Measurements from ENCODE around the gene MALT1. TPM values are rescaled to one million over a fixed set of nuclear protein-coding genes. Genes with fewer than 3 reads are reported as not detected.

MALT1 gene
- total RNA-seq, 1 experiment from 2014 or later, result 22.6 TPM

DNA sequence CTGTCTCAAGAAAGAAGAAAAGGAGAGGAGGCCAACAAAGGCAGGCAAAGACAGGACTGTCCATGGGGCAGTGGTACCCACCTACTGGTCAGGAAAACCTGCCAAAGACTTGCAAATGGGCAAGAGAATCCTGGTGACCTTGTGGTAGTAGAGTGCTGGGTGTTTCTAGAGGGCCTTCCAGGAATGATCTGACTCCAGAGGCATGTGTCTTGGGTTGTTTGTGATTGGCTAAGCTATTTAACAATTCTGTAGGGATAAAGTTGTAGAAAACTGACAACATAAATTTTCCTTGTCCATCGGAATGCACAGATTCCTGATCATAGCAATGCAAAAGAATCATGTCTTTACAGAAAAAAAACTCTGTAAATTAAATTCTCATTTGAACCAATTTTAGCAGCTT is 125.0 kb downstream of the MALT1 start:
- Mint-ChIP-seq H3K4me1 (ENCODE audit: low read depth, unreplicated experiment) (no peaks in the 10 kb centered on the region), H3K9me3 (ENCODE audit: unreplicated experiment) (no peaks in the 10 kb centered on the region), H3K27ac (ENCODE audit: unreplicated experiment) (no peak overlapping the region), H3K4me3 (ENCODE audit: unreplicated experiment) (no peak overlapping the region), H3K27me3 (ENCODE audit: insufficient read depth, unreplicated experiment) (no peaks in the 10 kb centered on the region), H3K36me3 (ENCODE audit: insufficient read depth, unreplicated experiment) (no peaks in the 10 kb centered on the region)
- no peak for DNase-seq
- Histone ChIP-seq H3K27me3 (replicated peaks; ENCODE audit: control insufficient read depth, insufficient read depth, low read length) (no peaks in the 10 kb centered on the region), H3K36me3 (ENCODE audit: control insufficient read depth, insufficient read depth, low read length) (no peaks in the 10 kb centered on the region), H3K9me3 (no peaks in the 10 kb centered on the region), H3K4me3 (ENCODE audit: low read depth, low read length) (no peak overlapping the region), H3K4me1 (no peaks in the 10 kb centered on the region)
- ChIA-PET CTCF (no interaction called here), POLR2A (no interaction called here)
- no peak for TF ChIP-seq CTCF (IDR thresholded peaks at IDR 0.05; ENCODE audit: insufficient read depth in 1 of 2, low read depth in 1 of 2, low read length in 1 of 2, severe bottlenecking in 1 of 2, unreplicated experiment in 1 of 2)
- no TSS peak for BruUV-seq (replicated peaks)
- intact Hi-C loops (cut with micrococcal nuclease; ENCODE audit: unreplicated experiment), result no loop called here

DNA sequence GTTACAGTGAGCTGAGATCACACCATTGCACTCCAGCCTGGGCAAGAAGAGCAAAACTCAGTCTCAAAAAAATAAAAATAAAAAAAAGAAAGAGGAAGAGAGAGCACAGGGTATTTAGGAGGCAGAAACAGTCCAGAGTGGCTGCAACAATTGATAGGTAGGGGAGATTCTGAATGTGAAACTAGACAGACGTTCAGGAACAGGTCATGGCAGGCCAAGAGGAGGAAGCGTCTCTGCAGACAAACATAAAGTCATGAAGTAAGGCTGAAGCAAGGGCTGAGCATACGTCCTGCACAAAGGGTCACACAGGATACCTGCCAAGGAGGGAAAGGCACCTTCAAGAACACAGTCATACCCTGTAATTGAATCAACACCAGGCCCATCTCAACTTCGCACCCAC is 129.3 kb downstream of the MALT1 start:
- no peaks in the 10 kb centered on the region for H3K9me3 Mint-ChIP-seq (ENCODE audit: unreplicated experiment)
- no peaks in the 10 kb centered on the region for H3K36me3 Mint-ChIP-seq (ENCODE audit: insufficient read depth, unreplicated experiment)
- H3K4me3 Mint-ChIP-seq (ENCODE audit: unreplicated experiment), result no peak overlapping the region
- no TSS peak for BruUV-seq (replicated peaks)
- H3K27ac Mint-ChIP-seq (ENCODE audit: unreplicated experiment), result no peak overlapping the region
- ChIA-PET CTCF (no interaction called here), POLR2A (interaction anchor here (0.6 kb wide), 1 partner anchor 201 kb away, joined by 3 read pairs; no protein-coding TSS in a partner anchor)
- no peak overlapping the region for H3K4me3 ChIP-seq (ENCODE audit: low read depth, low read length)
- no peaks in the 10 kb centered on the region for H3K4me1 ChIP-seq
- intact Hi-C loops (cut with micrococcal nuclease; ENCODE audit: unreplicated experiment), result no loop called here
- no peaks in the 10 kb centered on the region for H3K4me1 Mint-ChIP-seq (ENCODE audit: low read depth, unreplicated experiment)
- DNase-seq, result no peak
- no peaks in the 10 kb centered on the region for H3K27me3 Mint-ChIP-seq (ENCODE audit: insufficient read depth, unreplicated experiment)
- no peaks in the 10 kb centered on the region for H3K27me3 ChIP-seq (replicated peaks; ENCODE audit: control insufficient read depth, insufficient read depth, low read length)
- H3K36me3 ChIP-seq (ENCODE audit: control insufficient read depth, insufficient read depth, low read length), result no peaks in the 10 kb centered on the region
- H3K9me3 ChIP-seq, result no peaks in the 10 kb centered on the region
- no peak for TF ChIP-seq CTCF (IDR thresholded peaks at IDR 0.05; ENCODE audit: insufficient read depth in 1 of 2, low read depth in 1 of 2, low read length in 1 of 2, severe bottlenecking in 1 of 2, unreplicated experiment in 1 of 2)

DNA sequence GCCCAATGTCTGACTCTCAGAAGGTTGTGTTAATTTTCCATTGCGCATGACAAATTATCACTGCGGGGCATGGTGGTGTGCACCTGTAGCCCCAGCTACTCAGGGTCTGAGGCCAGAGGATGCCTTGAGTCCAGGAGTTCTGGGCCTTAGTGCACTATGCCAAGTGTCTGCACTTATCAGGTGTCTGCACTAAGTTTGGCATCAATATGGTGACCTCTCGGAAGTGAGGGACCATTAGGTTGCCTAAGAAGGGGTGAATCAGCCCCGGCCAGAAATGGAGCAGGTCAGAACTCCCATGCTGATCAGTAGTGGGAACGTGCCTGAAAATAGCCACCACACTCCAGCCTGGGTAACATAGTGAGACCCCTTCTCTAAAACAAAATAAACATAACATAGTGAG is 131.7 kb downstream of the MALT1 start:
- Histone ChIP-seq H3K9me3 (no peaks in the 10 kb centered on the region), H3K4me1 (no peaks in the 10 kb centered on the region), H3K36me3 (ENCODE audit: control insufficient read depth, insufficient read depth, low read length) (no peaks in the 10 kb centered on the region), H3K4me3 (ENCODE audit: low read depth, low read length) (no peak overlapping the region), H3K27me3 (replicated peaks; ENCODE audit: control insufficient read depth, insufficient read depth, low read length) (no peaks in the 10 kb centered on the region)
- Mint-ChIP-seq H3K4me1 (ENCODE audit: low read depth, unreplicated experiment) (no peaks in the 10 kb centered on the region), H3K27me3 (ENCODE audit: insufficient read depth, unreplicated experiment) (no peaks in the 10 kb centered on the region), H3K36me3 (ENCODE audit: insufficient read depth, unreplicated experiment) (no peaks in the 10 kb centered on the region), H3K27ac (ENCODE audit: unreplicated experiment) (no peak overlapping the region), H3K4me3 (ENCODE audit: unreplicated experiment) (no peak overlapping the region), H3K9me3 (ENCODE audit: unreplicated experiment) (no peaks in the 10 kb centered on the region)
- ChIA-PET POLR2A (no interaction called here), CTCF (no interaction called here)
- no peak for DNase-seq
- BruUV-seq (replicated peaks), result no TSS peak
- intact Hi-C loops (cut with micrococcal nuclease; ENCODE audit: unreplicated experiment), result no loop called here
- no peak for TF ChIP-seq CTCF (IDR thresholded peaks at IDR 0.05; ENCODE audit: insufficient read depth in 1 of 2, low read depth in 1 of 2, low read length in 1 of 2, severe bottlenecking in 1 of 2, unreplicated experiment in 1 of 2)

All from Caco-2 (cell line).